Peyer's patch (tissue), 4 donors: ENCODE data around the gene STK39. TPM values are rescaled to one million over a fixed set of nuclear protein-coding genes. Genes with fewer than 3 reads are reported as not detected.

Experiments used
- DNase-seq, 3 donors: peaks; one replicate each; pipeline ENCODE4 v3.0.0-alpha.2; 2017 to 2019
- H3K27ac ChIP-seq, 4 donors: fragments of 200-600 bp; sonication (generic); one replicate each; pipeline ENCODE4 v1.5.1; 2016 to 2019
- H3K27me3 ChIP-seq, 2 donors: fragments of 200-600 bp; sonication (generic); one replicate each; pipeline ENCODE4 v1.5.1; 2019
- H3K36me3 ChIP-seq, 3 donors: fragments of 200-600 bp; sonication (generic); one replicate each; pipeline ENCODE4 v1.5.1; 2016 to 2019
- H3K4me1 ChIP-seq, 4 donors: fragments of 200-600 bp; sonication (generic); one replicate each; pipeline ENCODE4 v1.5.1; 2016 to 2019
- H3K4me3 ChIP-seq, 4 donors: fragments of 200-600 bp; sonication (generic); 1 replicate in 3 of 4; 2 replicates in 1 of 4; pipeline ENCODE4 v1.5.1; 2016 to 2019; ENCODE audit warnings: mild to moderate bottlenecking in 1 of 4
- H3K9me3 ChIP-seq, 4 donors: fragments of 200-600 bp; sonication (generic); one replicate each; pipeline ENCODE4 v1.5.1; 2016 to 2019; ENCODE audit warnings: mild to moderate bottlenecking in 1 of 4
- POLR2A ChIP-seq, 2 donors: fragments of 450-650 bp; IDR thresholded peaks; one replicate each; pipeline ENCODE4 v1.5.1; 2017; ENCODE audit warnings: antibody characterized with exemption in 2 of 2, mild to moderate bottlenecking in 2 of 2, moderate library complexity in 2 of 2
- small RNA-seq, 2 donors: library from RNA; depleted of rRNA; stranded (forward); fragments of <200 nt; gene quantifications; one replicate each; pipeline ENCODE3, GENCODE V24; 2016
- total RNA-seq, 4 donors: library from RNA; depleted of rRNA; stranded (reverse); fragments of >200 nt; gene quantifications; one replicate each; pipeline ENCODE4 v1.1.0, GENCODE V29; 2016
- TF ChIP-seq, protein P1 (sequence below), 6 experiments: fragments of 450-650 bp in 4 of 6; fragments of 200-600 bp in 2 of 6; sonication (generic) in 1 of 6; IDR thresholded peaks; one replicate each; pipeline ENCODE4 v1.5.1; 2017 to 2019; ENCODE audit warnings: antibody characterized with exemption in 6 of 6, mild to moderate bottlenecking in 3 of 6, moderate library complexity in 1 of 6

Gene STK39
- total RNA-seq, 4 donors from 2014 or later: 39.6 to 55.9 (median 51.0) TPM

- Histone ChIP-seq H3K4me1 (no peaks in the 10 kb centered on the region), H3K4me3 (no peak overlapping the region), H3K9me3 (no peaks in the 10 kb centered on the region), H3K36me3 (no peaks in the 10 kb centered on the region), H3K27me3 (no peaks in the 10 kb centered on the region), H3K27ac (no peak overlapping the region)
- DNase-seq: no peak
- no peak for TF ChIP-seq POLR2A (IDR thresholded peaks at IDR 0.05)
- TF ChIP-seq, protein P1, sequence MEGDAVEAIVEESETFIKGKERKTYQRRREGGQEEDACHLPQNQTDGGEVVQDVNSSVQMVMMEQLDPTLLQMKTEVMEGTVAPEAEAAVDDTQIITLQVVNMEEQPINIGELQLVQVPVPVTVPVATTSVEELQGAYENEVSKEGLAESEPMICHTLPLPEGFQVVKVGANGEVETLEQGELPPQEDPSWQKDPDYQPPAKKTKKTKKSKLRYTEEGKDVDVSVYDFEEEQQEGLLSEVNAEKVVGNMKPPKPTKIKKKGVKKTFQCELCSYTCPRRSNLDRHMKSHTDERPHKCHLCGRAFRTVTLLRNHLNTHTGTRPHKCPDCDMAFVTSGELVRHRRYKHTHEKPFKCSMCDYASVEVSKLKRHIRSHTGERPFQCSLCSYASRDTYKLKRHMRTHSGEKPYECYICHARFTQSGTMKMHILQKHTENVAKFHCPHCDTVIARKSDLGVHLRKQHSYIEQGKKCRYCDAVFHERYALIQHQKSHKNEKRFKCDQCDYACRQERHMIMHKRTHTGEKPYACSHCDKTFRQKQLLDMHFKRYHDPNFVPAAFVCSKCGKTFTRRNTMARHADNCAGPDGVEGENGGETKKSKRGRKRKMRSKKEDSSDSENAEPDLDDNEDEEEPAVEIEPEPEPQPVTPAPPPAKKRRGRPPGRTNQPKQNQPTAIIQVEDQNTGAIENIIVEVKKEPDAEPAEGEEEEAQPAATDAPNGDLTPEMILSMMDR (IDR thresholded peaks at IDR 0.05): no peak
These were observed 338.6 kb downstream of the STK39 start for GRCh38 chr2:167908786-167909185.

DNA sequence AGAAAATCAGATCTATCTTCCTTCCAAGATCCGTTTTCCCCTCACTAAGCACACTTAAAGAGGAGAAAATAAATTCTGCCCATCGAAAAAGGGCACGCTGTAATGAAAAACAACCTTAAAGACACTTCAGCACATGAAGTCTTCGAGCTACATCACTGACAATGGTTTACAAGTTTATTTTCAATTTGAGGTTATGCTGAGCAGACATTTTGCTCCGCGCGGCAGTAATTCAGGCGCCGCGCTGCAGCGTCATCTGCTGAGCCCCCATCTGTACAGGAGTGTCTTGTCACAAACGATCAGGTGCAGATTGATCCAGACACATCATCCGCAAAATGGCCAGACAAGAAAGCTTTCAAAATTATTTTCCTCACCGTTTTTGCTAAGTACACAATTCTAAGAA is 341.7 kb downstream of the STK39 start:
- Histone ChIP-seq H3K36me3 (no peaks in the 10 kb centered on the region), H3K27ac (no peak overlapping the region), H3K4me3 (no peak overlapping the region), H3K4me1 (no peaks in the 10 kb centered on the region), H3K9me3 (no peaks in the 10 kb centered on the region), H3K27me3 (no peaks in the 10 kb centered on the region)
- TF ChIP-seq POLR2A (IDR thresholded peaks at IDR 0.05): no peak
- TF ChIP-seq, protein P1 (IDR thresholded peaks at IDR 0.05): no peak
- no peak for DNase-seq

Small RNA genes lying within 50 kb of the gene (small RNA-seq; reads per million reads assigned to genes)
- gene AC067940.1: 0 to 0.19 reads per million in 2 donors

Other genes starting within 250 kb of the STK39 start
- gene CERS6, start 208.7 kb upstream of the STK39 start, total RNA-seq: 100 to 1,000 TPM in 1 of 4 donors, 10 to 100 TPM in 3; 28.1 to 110 (median 96.7) TPM